ENCODE data around the gene CSNK1G3. TPM values are rescaled to one million over a fixed set of nuclear protein-coding genes. Genes with fewer than 3 reads are reported as not detected.
"Not testable (repeated sequence)": the region's sequence is repeated elsewhere in the genome, so short reads cannot be mapped to it uniquely, and the experiment has no call there.

Gene CSNK1G3
- total RNA-seq, 4 donors from 2014 or later = 40.0 to 57.1 (median 42.5) TPM

GRCh38 chr5:123482258-123482657 lies 29.7 kb upstream of the CSNK1G3 start:
- no peak for DNase-seq (ENCODE audit: low spot score)
- no peak for TF ChIP-seq CTCF (IDR thresholded peaks at IDR 0.05)
- no peak for ATAC-seq (ENCODE audit: low FRiP score)

GRCh38 chr5:123483446-123484077 lies 28.4 kb upstream of the CSNK1G3 start:
- ATAC-seq (ENCODE audit: low FRiP score) (no peak), DNase-seq (ENCODE audit: low spot score) (no peak)
- TF ChIP-seq CTCF (IDR thresholded peaks at IDR 0.05) = no peak

GRCh38 chr5:123485275-123485674 lies 26.7 kb upstream of the CSNK1G3 start:
- TF ChIP-seq CTCF (IDR thresholded peaks at IDR 0.05) = no peak
- ATAC-seq (ENCODE audit: low FRiP score) = no peak
- no peak for DNase-seq (ENCODE audit: low spot score)

- TF ChIP-seq CTCF (IDR thresholded peaks at IDR 0.05) = no peak
- peak; percentile 92 for ATAC-seq (ENCODE audit: low FRiP score)
- no peak for DNase-seq (ENCODE audit: low spot score)
Measured at GRCh38 chr5:123486951-123487655, 24.9 kb upstream of the CSNK1G3 start.

- ATAC-seq (ENCODE audit: low FRiP score) (no peak), DNase-seq (ENCODE audit: low spot score) (no peak)
- no peak for TF ChIP-seq CTCF (IDR thresholded peaks at IDR 0.05)
Measured at GRCh38 chr5:123490974-123491373, 21.0 kb upstream of the CSNK1G3 start.

GRCh38 chr5:123495211-123495610 lies 16.8 kb upstream of the CSNK1G3 start:
- not testable (repeated sequence) for DNase-seq (ENCODE audit: low spot score); ATAC-seq (ENCODE audit: low FRiP score)

GRCh38 chr5:123496892-123497291 lies 15.1 kb upstream of the CSNK1G3 start:
- no peak for TF ChIP-seq CTCF (IDR thresholded peaks at IDR 0.05)
- DNase-seq (ENCODE audit: low spot score) = no peak
- ATAC-seq (ENCODE audit: low FRiP score) = no peak

Measured in omental fat pad (tissue), 4 donors.